GM21360 (cell line): ENCODE results near the gene CD3D.
"Not testable (repeated sequence)": the region's sequence is repeated elsewhere in the genome, so short reads cannot be mapped to it uniquely, and the experiment has no call there.

Source experiments
- ATAC-seq: cut with Tn5 transposase; IDR thresholded peaks from one replicate; pipeline ENCODE4 v1.9.1; 2021; ENCODE audit warnings: mild to moderate bottlenecking, moderate library complexity; ENCODE audit not compliant: unreplicated experiment

The CD3D gene

DNA sequence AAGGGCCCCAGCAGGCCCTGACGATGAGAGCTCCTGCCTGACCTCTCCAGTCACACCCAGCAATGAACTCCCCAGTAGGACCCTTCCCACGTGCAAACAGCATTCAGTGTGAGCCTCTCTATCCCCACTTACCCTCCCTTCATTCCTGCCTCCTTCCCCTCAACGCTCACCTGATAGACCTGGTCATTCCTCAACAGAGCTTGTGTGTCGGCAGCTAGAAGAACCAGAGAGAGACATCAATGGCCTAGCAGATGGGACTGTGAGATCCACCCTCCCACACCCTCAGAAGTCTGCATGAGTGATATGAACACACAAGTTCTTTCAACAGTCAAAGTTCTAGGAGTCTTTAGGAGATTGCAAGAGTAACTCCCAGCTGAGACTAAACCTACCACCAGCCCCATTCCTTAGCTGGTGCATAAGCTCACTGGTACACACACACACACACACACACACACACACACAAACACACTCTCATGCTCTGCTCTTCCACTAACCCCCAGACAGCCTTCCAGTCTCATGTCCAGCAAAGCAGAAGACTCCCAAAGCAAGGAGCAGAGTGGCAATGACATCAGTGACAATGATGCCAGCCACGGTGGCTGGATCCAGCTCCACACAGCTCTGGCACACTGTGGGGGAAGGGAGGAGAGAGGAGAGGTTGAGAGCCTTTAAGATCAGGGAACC lies 3.1 kb downstream of the CD3D start:
- ATAC-seq, result no peak

- ATAC-seq, result no peak
Observed at GRCh38 chr11:118338637-118339061, 3.9 kb downstream of the CD3D start.

DNA sequence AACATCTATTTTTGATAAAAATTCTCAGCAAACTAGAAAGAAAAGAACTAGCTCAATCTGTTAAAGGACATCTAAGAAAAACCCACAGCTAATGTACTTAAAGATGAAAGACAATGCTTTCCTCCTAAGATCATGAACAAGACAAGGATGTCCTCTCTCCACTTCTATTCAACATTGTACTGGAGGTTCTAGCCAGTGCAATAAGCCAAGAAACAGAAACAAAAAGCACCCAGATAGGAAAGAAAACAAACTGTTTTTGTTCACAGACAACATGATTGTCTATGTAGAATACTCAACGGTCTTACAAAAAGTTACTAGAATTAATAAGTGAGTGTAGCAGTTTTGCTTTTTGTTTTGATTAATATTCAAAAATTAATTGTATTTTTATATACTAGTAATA lies 7.8 kb downstream of the CD3D start:
- ATAC-seq, result no peak

DNA sequence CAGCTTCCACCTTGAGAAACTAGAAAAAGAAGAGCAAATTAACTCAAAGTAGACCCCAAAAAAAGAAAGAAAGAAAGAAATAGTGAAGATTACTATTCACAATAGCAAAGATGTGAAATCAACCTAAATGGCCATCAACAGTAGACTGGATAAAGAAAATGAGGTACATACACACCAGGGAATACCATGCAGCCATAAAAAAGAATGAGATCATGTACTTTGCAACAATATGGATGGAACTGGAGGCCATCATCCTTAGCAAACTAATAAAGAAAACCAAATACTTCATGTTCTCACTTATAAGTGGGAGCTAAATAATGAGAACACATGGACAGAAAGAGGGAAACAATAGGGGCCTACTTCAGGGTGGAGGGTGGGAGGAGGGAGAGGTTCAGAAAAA lies 13.8 kb downstream of the CD3D start:
- ATAC-seq, result no peak

GRCh38 chr11:118325283-118325682 lies 17.2 kb downstream of the CD3D start:
- no peak for ATAC-seq

- ATAC-seq, result no peak
Observed at GRCh38 chr11:118322721-118323120, 19.8 kb downstream of the CD3D start.

GRCh38 chr11:118321386-118322082 lies 21.0 kb downstream of the CD3D start:
- ATAC-seq, result no peak

GRCh38 chr11:118320515-118320914 lies 22.0 kb downstream of the CD3D start:
- no peak for ATAC-seq

DNA sequence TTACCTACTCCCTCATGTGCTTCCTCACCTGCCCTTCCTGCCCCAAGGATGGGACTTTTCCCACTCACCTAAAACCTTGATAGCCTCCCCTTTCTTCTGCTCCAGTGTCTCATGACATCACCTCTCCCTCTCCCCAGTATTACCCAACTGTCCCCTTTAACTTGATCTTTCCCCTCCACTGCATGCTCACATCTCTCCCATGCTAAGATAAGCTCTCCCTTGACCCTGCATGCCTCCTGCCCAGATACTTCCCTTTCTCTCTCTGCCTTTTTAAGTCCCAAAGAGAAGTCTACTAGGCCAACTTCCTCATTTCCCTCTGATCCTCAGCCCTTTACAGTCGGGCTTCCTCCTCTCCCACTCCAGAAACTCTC lies 23.2 kb downstream of the CD3D start:
- no peak for ATAC-seq

DNA sequence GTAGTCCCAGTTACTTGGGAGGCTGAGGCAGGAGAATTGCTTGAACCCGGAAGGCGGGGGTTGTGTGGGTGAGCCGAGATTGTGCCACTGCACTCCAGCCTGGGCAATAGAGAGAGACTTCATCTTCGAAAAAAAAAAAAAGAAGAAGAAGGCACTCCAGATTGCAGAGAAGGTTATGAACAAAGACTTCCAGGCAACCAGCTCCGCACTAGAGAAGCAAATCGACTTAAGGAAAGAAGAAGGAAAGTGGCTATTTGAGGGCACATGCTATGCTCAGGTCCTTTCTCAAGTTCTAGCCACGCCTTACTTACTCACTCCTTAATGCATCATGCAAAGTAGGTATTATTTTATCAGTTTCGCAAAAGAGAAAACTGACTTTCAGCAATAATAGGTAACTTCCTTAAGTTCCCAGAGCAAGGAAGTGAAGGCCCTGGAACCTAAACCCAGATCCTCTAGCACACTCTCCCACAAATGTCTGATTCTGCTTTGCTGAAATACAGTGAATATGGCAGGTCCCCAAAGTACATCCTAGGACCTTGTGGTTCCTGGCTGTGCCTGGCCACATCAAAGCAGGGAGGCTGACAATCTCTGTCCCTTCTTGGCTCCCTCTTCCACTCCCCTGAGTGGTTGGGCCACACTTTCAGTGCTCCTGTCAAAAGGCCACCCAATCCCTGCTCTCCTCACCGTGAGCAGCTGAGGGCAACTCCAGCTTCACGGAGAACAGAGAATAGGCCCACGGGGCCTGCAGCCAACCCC lies 23.7 kb downstream of the CD3D start:
- no peak for ATAC-seq

- no peak for ATAC-seq
Observed at GRCh38 chr11:118318124-118318523, 24.4 kb downstream of the CD3D start.

- ATAC-seq, result no peak
Observed at GRCh38 chr11:118314988-118315411, 27.5 kb downstream of the CD3D start.

DNA sequence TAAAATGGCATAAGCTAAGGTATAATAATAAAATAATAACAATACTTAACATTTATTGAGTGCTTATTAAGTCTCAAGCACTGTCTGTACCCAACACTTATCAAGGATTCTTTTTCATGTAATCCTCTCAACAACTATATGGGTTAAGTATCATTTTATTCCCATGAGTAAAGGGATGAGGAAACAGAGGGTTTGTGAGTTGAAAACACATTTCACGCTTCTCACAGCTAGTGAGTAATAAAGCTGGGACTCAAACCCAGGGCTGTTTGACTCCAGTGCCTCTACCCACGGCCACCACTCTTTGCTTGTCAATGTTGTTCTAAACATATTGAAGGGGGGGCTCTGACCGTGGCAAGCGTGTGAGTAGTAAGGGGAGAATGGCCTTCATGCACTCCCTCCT lies 29.3 kb downstream of the CD3D start:
- no peak for ATAC-seq

GRCh38 chr11:118312328-118312727 lies 30.2 kb downstream of the CD3D start:
- ATAC-seq, result no peak

DNA sequence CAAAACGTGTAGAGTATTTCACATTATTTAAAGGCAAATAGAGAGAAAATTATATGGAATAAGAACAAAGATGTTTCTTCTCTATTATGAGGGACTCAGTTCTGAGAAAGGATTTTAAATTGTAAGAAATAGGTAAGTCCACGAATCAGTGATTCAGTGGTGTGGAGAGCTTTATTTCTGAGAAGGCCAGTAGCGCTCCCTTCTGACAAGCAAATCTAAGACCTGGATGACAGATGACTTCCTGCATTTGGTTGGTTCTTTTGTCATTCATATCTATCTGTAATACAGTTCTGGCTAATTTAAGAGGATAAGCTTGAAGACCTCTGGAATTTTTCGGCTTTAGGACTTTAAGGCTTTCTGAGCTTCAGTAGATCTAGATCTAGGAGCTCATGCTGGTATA lies 31.0 kb downstream of the CD3D start:
- no peak for ATAC-seq

DNA sequence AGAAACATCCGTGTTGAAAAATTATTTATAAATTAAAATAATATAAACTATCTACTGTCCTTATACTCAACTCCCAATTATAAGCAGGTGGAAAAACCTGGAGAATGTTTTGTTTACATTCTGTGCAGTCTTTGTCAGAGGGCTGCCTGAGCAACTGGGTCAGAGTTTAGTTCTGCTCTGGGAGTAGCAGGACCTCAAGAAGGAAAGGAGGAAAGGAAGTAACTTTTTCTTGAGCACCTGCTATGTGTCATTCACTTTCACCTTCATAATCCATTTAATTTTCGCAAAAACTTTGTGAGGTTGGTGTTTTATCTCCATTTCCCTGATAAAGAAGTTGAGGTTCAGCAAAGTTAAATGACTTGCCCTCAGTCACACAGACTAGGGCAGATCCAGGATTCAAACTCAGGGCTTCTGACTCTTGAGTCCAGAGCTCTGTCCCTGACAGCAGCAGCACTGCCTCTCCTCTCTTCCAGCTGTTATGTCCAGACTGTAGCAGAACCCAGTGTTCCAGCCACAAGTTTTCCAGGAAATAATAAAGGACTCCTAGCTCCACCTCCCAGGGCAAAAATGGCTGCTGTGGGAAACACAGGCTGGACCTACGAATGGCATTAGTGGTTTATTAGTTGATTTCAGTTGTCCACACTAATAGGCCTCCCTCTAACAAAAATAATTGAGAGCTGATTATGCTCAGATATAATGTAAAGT lies 31.6 kb downstream of the CD3D start:
- ATAC-seq, result no peak

GRCh38 chr11:118310271-118310670 lies 32.2 kb downstream of the CD3D start:
- ATAC-seq, result no peak

GRCh38 chr11:118308995-118309528 lies 33.4 kb downstream of the CD3D start:
- not testable (repeated sequence) for ATAC-seq

DNA sequence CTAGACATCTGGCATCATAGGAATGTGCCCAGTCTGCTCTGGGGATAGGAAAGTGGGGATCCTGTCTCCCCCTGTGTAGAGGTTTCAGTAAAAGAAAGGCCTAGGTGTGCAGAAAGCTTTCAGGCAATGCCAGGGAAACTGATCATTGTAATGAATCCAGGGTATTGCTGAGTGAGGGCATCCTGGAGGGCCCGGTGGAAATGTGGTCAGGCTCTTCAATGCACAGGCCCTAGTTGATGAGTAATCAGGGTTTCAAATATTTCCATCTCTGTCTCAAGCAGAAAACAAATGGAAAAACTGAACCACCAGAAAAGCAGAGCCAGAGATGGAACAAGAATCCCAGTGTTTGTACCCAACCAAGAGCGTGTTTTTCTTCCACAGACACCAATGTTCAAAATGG lies 35.9 kb downstream of the CD3D start:
- no peak for ATAC-seq

DNA sequence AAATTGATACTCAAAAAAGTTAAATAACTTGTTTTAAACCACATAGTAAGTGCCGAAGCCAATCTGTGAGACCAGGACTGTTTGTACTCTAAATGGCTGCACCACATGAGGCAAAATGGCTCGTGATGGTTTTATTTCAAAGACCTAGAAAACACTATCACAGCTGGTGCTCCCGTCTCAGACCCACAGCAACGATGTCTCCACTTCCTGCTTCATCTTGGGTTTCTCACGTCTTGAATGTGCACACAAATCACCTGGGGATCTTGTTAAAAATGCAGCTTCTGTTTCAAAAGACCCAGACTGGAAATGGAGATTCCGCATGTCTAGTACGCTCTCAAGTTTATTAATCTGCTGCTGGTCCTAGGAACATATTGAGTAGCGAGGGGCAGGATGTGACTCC lies 36.8 kb downstream of the CD3D start:
- no peak for ATAC-seq
